Spinal cord (tissue), 10 donors: ENCODE results near the gene TBC1D14. TPM values are rescaled to one million over a fixed set of nuclear protein-coding genes. Genes with fewer than 3 reads are reported as not detected.

Experiments
- DNase-seq, 6 donors: peaks; one replicate each; pipeline versions ENCODE4 v3.0.0 to v3.0.0-alpha.2; 2013 to 2015; ENCODE audit warnings: low spot score in 6 of 6, low read depth in 4 of 6
- H3K27ac ChIP-seq: one replicate; pipeline ENCODE4 v1.5.1; 2013; ENCODE audit warnings: low read depth, low read length, control low read depth
- H3K27me3 ChIP-seq: one replicate; pipeline ENCODE4 v1.6.1; 2013; ENCODE audit warnings: low read length; ENCODE audit not compliant: control insufficient read depth, insufficient read depth
- H3K36me3 ChIP-seq: one replicate; pipeline ENCODE4 v1.6.1; 2013; ENCODE audit warnings: low read length; ENCODE audit not compliant: control insufficient read depth, insufficient read depth
- H3K4me1 ChIP-seq: one replicate; pipeline ENCODE4 v1.6.1; 2013; ENCODE audit warnings: low read length; ENCODE audit not compliant: control insufficient read depth, insufficient read depth
- H3K4me3 ChIP-seq: one replicate; pipeline ENCODE4 v1.5.1; 2013; ENCODE audit warnings: low read depth, low read length, control low read depth
- H3K9me3 ChIP-seq: one replicate; pipeline ENCODE4 v1.6.1; 2013; ENCODE audit warnings: low read length; ENCODE audit not compliant: control insufficient read depth, insufficient read depth
- WGBS: methylation state at CpG from one replicate; pipeline ENCODE4 v1.1.5; 2013; ENCODE audit warnings: missing lambda C conversion rate; ENCODE audit not compliant: insufficient coverage; 5-methylcytosine and 5-hydroxymethylcytosine counted together
- polyA plus RNA-seq, 2 donors: library from polyadenylated mRNA; unstranded; fragments of 120-200 nt; gene quantifications; one replicate each; pipeline ENCODE4 v1.2.1, GENCODE V29; 2013; ENCODE audit not compliant: insufficient read length in 2 of 2
- total RNA-seq, 2 donors: library from RNA; depleted of rRNA in 1 of 2; stranded (reverse); fragments of 120-200 nt in 1 of 2; fragments of >200 nt in 1 of 2; gene quantifications; one replicate each; pipeline versions ENCODE4 v1.2.3 to v1.2.4, GENCODE V29; 2013 to 2014
- donor health status: healthy.

The TBC1D14 gene
- total and polyA plus RNA-seq, 4 donors: 73.7 to 104 (median 102) TPM

DNA sequence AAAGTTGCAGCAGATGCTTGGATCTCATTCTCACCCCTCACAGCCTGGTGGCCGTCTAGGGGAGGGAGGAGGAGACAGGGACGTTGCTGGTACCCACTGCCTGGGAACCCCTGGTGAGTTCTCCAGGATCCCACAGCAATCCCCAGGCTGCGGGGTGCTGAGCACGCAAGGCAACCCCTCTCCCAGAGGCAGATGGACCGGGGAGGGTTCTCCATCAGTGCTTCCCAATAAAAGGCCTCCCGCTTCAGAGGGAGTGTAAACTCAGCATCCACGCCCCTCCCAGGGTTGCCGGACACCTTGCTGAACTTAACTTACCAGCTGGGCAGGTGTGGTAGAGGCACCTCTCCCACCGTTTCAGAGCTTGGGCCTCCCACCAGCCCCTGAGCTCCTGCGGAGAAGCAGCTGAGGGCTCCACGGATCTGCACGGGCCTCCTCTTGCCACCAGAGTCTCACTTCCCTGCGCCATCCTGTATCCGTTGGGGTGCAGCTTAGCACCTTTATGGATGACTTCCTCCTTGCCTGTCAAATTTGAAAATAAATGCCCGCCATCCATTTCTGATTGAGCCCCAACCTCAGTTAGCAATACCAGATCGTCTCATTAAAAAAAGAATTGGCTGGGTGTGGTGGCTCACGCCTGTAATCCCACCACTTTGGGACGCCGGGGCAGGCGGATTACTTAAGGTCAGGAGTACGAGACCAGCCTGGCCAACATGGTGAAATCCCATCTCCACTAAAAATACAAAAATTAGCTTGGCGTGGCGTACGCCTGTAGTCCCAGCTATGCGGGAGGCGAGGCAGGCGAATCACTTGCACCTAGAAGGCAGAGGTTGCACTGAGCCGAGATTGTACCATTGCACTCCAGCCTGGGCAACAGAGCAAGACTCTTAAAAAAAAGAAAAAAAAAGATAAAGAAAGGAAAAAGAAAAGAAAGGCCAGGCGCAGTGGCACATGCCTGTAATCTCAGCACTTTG is 14.8 kb upstream of the TBC1D14 start:
- Histone ChIP-seq H3K27ac (no peak overlapping the region), H3K27me3 (no peaks in the 10 kb centered on the region), H3K4me1 (peaks cover 18% of the 10 kb centered on the region), H3K9me3 (no peaks in the 10 kb centered on the region), H3K4me3 (no peak overlapping the region), H3K36me3 (no peaks in the 10 kb centered on the region)
- WGBS: 88% methylated on average over 23 of the region's 29 CpGs
- DNase-seq: no peak

GRCh38 chr4:6896035-6896434 is 13.6 kb upstream of the TBC1D14 start:
- no peaks in the 10 kb centered on the region for H3K36me3 ChIP-seq
- no peaks in the 10 kb centered on the region for H3K9me3 ChIP-seq
- DNase-seq: no peak
- H3K4me3 ChIP-seq: no peak overlapping the region
- H3K4me1 ChIP-seq: peaks cover 20% of the 10 kb centered on the region
- no CpG with 5 or more reads among the region's 5 CpGs for WGBS
- no peaks in the 10 kb centered on the region for H3K27me3 ChIP-seq
- no peak overlapping the region for H3K27ac ChIP-seq

- no peaks in the 10 kb centered on the region for H3K36me3 ChIP-seq
- no peak overlapping the region for H3K27ac ChIP-seq
- no peak overlapping the region for H3K4me3 ChIP-seq
- H3K9me3 ChIP-seq: no peaks in the 10 kb centered on the region
- H3K27me3 ChIP-seq: no peaks in the 10 kb centered on the region
- DNase-seq: no peak
- 50% methylated on average over 2 of the region's 3 CpGs for WGBS
- H3K4me1 ChIP-seq: peaks cover 17% of the 10 kb centered on the region
Measured at GRCh38 chr4:6898763-6899162, 10.9 kb upstream of the TBC1D14 start.

DNA sequence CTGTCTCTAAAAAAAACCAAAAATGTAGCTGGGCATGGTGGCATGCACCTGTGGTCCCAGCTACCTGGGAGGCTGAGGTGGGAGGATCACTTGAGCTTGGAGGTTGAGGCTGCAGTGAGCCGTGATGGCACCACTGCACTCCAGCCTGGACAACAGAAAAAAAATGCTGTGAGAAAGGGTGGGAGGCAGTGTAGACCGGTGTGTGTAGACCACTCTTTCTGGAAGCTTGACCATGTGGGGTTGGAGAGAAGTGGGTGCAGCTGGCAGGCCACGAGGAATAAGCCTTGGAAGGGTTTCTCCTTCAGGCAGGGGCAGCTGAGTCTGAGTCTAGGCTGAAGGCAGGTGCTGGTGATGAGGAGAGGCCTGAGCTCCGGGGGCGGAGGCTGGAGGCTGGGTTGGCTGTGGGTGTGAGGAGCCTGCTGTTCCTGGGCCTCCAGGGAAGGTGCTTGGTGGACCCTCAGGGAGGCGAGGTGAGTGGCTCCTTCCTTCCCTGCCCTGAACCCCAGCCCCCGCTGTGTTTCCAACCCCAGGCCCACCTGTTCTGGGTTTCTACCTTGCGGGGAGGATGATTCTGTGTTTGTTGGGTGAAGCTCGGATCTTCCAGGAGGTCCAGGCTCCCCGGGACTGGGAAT is 9.3 kb upstream of the TBC1D14 start:
- no peaks in the 10 kb centered on the region for H3K27me3 ChIP-seq
- no peaks in the 10 kb centered on the region for H3K9me3 ChIP-seq
- no peak overlapping the region for H3K27ac ChIP-seq
- 96% methylated on average over 9 of the region's 10 CpGs for WGBS
- H3K4me3 ChIP-seq: no peak overlapping the region
- no peaks in the 10 kb centered on the region for H3K36me3 ChIP-seq
- H3K4me1 ChIP-seq: peaks cover 25% of the 10 kb centered on the region
- no peak for DNase-seq

GRCh38 chr4:6900956-6901355 is 8.7 kb upstream of the TBC1D14 start:
- 81% methylated on average over 4 of the region's 12 CpGs for WGBS
- no peak overlapping the region for H3K27ac ChIP-seq
- H3K36me3 ChIP-seq: no peaks in the 10 kb centered on the region
- peaks cover 31% of the 10 kb centered on the region for H3K4me1 ChIP-seq
- no peaks in the 10 kb centered on the region for H3K9me3 ChIP-seq
- no peaks in the 10 kb centered on the region for H3K27me3 ChIP-seq
- no peak overlapping the region for H3K4me3 ChIP-seq
- no peak for DNase-seq

GRCh38 chr4:6901669-6902317 is 7.8 kb upstream of the TBC1D14 start:
- Histone ChIP-seq H3K27me3 (no peaks in the 10 kb centered on the region), H3K4me3 (no peak overlapping the region), H3K27ac (no peak overlapping the region), H3K36me3 (no peaks in the 10 kb centered on the region), H3K4me1 (peaks cover 40% of the 10 kb centered on the region), H3K9me3 (no peaks in the 10 kb centered on the region)
- no peak for DNase-seq
- 47% methylated on average over 22 of the region's 24 CpGs for WGBS

GRCh38 chr4:6902318-6903042 is 7.1 kb upstream of the TBC1D14 start:
- H3K9me3 ChIP-seq: no peaks in the 10 kb centered on the region
- no peak for DNase-seq
- H3K4me3 ChIP-seq: no peak overlapping the region
- H3K27me3 ChIP-seq: no peaks in the 10 kb centered on the region
- H3K36me3 ChIP-seq: no peaks in the 10 kb centered on the region
- H3K27ac ChIP-seq: no peak overlapping the region
- peaks cover 47% of the 10 kb centered on the region for H3K4me1 ChIP-seq
- WGBS: 78% methylated on average over 19 of the region's 27 CpGs

- peak in 3 of 6 donors; percentile 67 to 88 (median 80) for DNase-seq
- Histone ChIP-seq H3K27me3 (no peaks in the 10 kb centered on the region), H3K36me3 (no peaks in the 10 kb centered on the region), H3K9me3 (no peaks in the 10 kb centered on the region), H3K27ac (peak overlapping the region; percentile 33), H3K4me1 (peaks cover 70% of the 10 kb centered on the region), H3K4me3 (no peak overlapping the region)
- WGBS: 46% methylated on average over 13 of the region's 13 CpGs
Measured at GRCh38 chr4:6905516-6906445, 3.8 kb upstream of the TBC1D14 start.
